Natural killer cell treated with Interleukin-12 subunit alpha and Interleukin-12 subunit beta and Interleukin-15 and Interleukin-18, amount 100 ng/mL, for 72 hours (primary cell): ENCODE results near the gene FRMPD1. TPM values are rescaled to one million over a fixed set of nuclear protein-coding genes. Genes with fewer than 3 reads are reported as not detected.

Experiments used
- total RNA-seq, 2 donors: library from RNA; stranded (reverse); gene quantifications; one replicate each; pipeline ENCODE4 v1.2.3, GENCODE V29; 2022

The FRMPD1 gene
- total RNA-seq, 2 donors from 2014 or later, result not detected

Other genes starting within 250 kb of the FRMPD1 start
- 10 to 100 TPM; 53.4 to 66.1 TPM for gene GRHPR, start 228.3 kb upstream of the FRMPD1 start, total RNA-seq
- 1 to 10 TPM; 8.5 TPM for gene ZBTB5, start 185.5 kb upstream of the FRMPD1 start, total RNA-seq
- 10 to 100 TPM; 37.0 to 70.2 TPM for gene POLR1E, start 165.0 kb upstream of the FRMPD1 start, total RNA-seq
- gene FBXO10, start 74.6 kb upstream of the FRMPD1 start, total RNA-seq, result 1 to 10 TPM; 4.3 to 8.7 TPM
- gene TOMM5, start 58.4 kb upstream of the FRMPD1 start, total RNA-seq, result 100 to 1,000 TPM in 1 of 2 donors, 10 to 100 TPM in 1; 93.0 to 136 TPM
- gene TRMT10B, start 102.9 kb downstream of the FRMPD1 start, total RNA-seq, result 10 to 100 TPM; 12.1 to 19.0 TPM
- 100 to 1,000 TPM in 1 of 2 donors, 10 to 100 TPM in 1; 72.7 to 112 TPM for gene EXOSC3, start 134.1 kb downstream of the FRMPD1 start, total RNA-seq
- 10 to 100 TPM; 16.9 to 19.1 TPM for gene DCAF10, start 149.8 kb downstream of the FRMPD1 start, total RNA-seq